NCI-H1694 treated with DMSO at 0.1 percent for 48 hours (cell line): Measurements from ENCODE around the gene NR0B2.

Experiments
- DNase-seq: peaks from one replicate; lab custom pipeline; 2025; lab: John Stamatoyannopoulos, UW

NR0B2 gene

GRCh38 chr1:26936823-26937222 is 23.0 kb upstream of the NR0B2 start:
- DNase-seq = no peak

- no peak for DNase-seq
Observed at GRCh38 chr1:26932531-26932930, 18.8 kb upstream of the NR0B2 start.

- no peak for DNase-seq
Observed at GRCh38 chr1:26923711-26924110, 9.9 kb upstream of the NR0B2 start.

GRCh38 chr1:26922901-26923300 is 9.1 kb upstream of the NR0B2 start:
- no peak for DNase-seq

- no peak for DNase-seq
Observed at GRCh38 chr1:26922431-26922729, 8.6 kb upstream of the NR0B2 start.

- peak; percentile 83 for DNase-seq
Observed at GRCh38 chr1:26921540-26922430, 8.0 kb upstream of the NR0B2 start, which contains the start of gene NUDC. NUDC (plus strand) TSS chr1:26921743; CDS start chr1:26921849, 106 bp downstream.

- no peak for DNase-seq
Observed at GRCh38 chr1:26921126-26921539, 7.4 kb upstream of the NR0B2 start.

GRCh38 chr1:26915204-26915842 is 1.5 kb upstream of the NR0B2 start:
- no peak for DNase-seq

GRCh38 chr1:26913389-26913753 is 404 bp downstream of the NR0B2 start:
- no peak for DNase-seq

GRCh38 chr1:26912147-26912490 is 1.7 kb downstream of the NR0B2 start:
- no peak for DNase-seq

GRCh38 chr1:26911399-26912146 is 2.2 kb downstream of the NR0B2 start:
- DNase-seq = no peak

GRCh38 chr1:26910343-26911160 is 3.2 kb downstream of the NR0B2 start:
- no peak for DNase-seq

GRCh38 chr1:26909951-26910342 is 3.8 kb downstream of the NR0B2 start:
- no peak for DNase-seq

- no peak for DNase-seq
Observed at GRCh38 chr1:26907071-26907917, 6.5 kb downstream of the NR0B2 start.

- no peak for DNase-seq
Observed at GRCh38 chr1:26900815-26901511, 12.8 kb downstream of the NR0B2 start.

- DNase-seq = peak; percentile 79
Observed at GRCh38 chr1:26900001-26900814, 13.6 kb downstream of the NR0B2 start, which contains the start of gene GPATCH3. GPATCH3 (minus strand) TSS chr1:26900467; CDS start chr1:26900442, 25 bp downstream.

GRCh38 chr1:26897351-26897750 is 16.4 kb downstream of the NR0B2 start:
- DNase-seq = no peak

- DNase-seq = no peak
Observed at GRCh38 chr1:26894263-26894662, 19.5 kb downstream of the NR0B2 start.

- DNase-seq = no peak
Observed at GRCh38 chr1:26890467-26890796, 23.3 kb downstream of the NR0B2 start.
